C4-2B (cell line): ENCODE results near the gene NAA11.

Source experiments
- H3K27ac ChIP-seq: fragments of 450-650 bp; 2 replicates; pipeline ENCODE4 v1.5.1; 2017
- CTCF ChIP-seq: fragments of 450-650 bp; conservative IDR thresholded peaks from 2 replicates; pipeline ENCODE4 v1.5.1; 2017; ENCODE audit warnings: mild to moderate bottlenecking
- ZFX ChIP-seq: fragments of 450-650 bp; IDR thresholded peaks from 2 replicates; pipeline ENCODE4 v1.6.1; 2017

Gene NAA11

GRCh38 chr4:79325864-79326328, at the start of gene NAA11:
Gene NAA11, minus strand, starts transcription at chr4:79326061. Its CDS starts 184 bp downstream, at chr4:79325877.
- H3K27ac ChIP-seq: no peak within 1 kb of the TSS
- TF ChIP-seq CTCF (no peak), ZFX (no peak)

GRCh38 chr4:79370026-79370425, 44.2 kb upstream of the NAA11 start:
- no peak for TF ChIP-seq ZFX
- no peak for TF ChIP-seq CTCF

GRCh38 chr4:79367096-79367495, 41.2 kb upstream of the NAA11 start:
- H3K27ac ChIP-seq: no peak overlapping the region
- TF ChIP-seq ZFX (no peak), CTCF (no peak)

More at GRCh38 chr4:79370026-79370425, 44.2 kb upstream of the NAA11 start:
- H3K27ac ChIP-seq: no peak overlapping the region

GRCh38 chr4:79366422-79366821, 40.6 kb upstream of the NAA11 start:
- TF ChIP-seq ZFX (no peak), CTCF (no peak)

GRCh38 chr4:79364061-79364460, 38.2 kb upstream of the NAA11 start:
- no peak overlapping the region for H3K27ac ChIP-seq
- TF ChIP-seq CTCF: no peak
- TF ChIP-seq ZFX: no peak

More at GRCh38 chr4:79366422-79366821, 40.6 kb upstream of the NAA11 start:
- H3K27ac ChIP-seq: no peak overlapping the region

- H3K27ac ChIP-seq: no peak overlapping the region
- TF ChIP-seq ZFX (no peak), CTCF (no peak)
These were observed 36.8 kb upstream of the NAA11 start for GRCh38 chr4:79362626-79363025.

- TF ChIP-seq CTCF (no peak), ZFX (no peak)
- no peak overlapping the region for H3K27ac ChIP-seq
These were observed 34.1 kb upstream of the NAA11 start for GRCh38 chr4:79360006-79360405.
